ENCODE data around the gene CERK. TPM values are rescaled to one million over a fixed set of nuclear protein-coding genes. Genes with fewer than 3 reads are reported as not detected.

The CERK gene
- total RNA-seq, 4 donors from 2014 or later: 14.6 to 34.0 (median 26.6) TPM

- intact Hi-C loops (cut with DNase I): no loop called here
- no peak for DNase-seq
Measured at GRCh38 chr22:46690146-46690545, 47.9 kb downstream of the CERK start.

GRCh38 chr22:46688949-46689348, 49.1 kb downstream of the CERK start:
- H3K9me3 ChIP-seq: no peaks in the 10 kb centered on the region
- H3K36me3 ChIP-seq: peaks cover 1 to 92% (median 43%) of the 10 kb centered on the region in 3 donors
- no peak overlapping the region for H3K4me3 ChIP-seq
- H3K27ac ChIP-seq: no peak overlapping the region
- intact Hi-C loops (cut with DNase I): no loop called here
- DNase-seq: no peak
- H3K27me3 ChIP-seq: no peaks in the 10 kb centered on the region
- peaks cover 11 to 51% (median 27%) of the 10 kb centered on the region in 3 donors for H3K4me1 ChIP-seq
- 38 to 63% methylated on average over 11 of the region's 11 CpGs for WGBS, 2 donors
- TF ChIP-seq POLR2A (IDR thresholded peaks at IDR 0.05): no peak
- TF ChIP-seq CTCF (IDR thresholded peaks at IDR 0.05): no peak

More at GRCh38 chr22:46690146-46690545, 47.9 kb downstream of the CERK start:
- no peaks in the 10 kb centered on the region for H3K27me3 ChIP-seq
- H3K27ac ChIP-seq: no peak overlapping the region
- TF ChIP-seq CTCF (IDR thresholded peaks at IDR 0.05): no peak
- no peak for TF ChIP-seq POLR2A (IDR thresholded peaks at IDR 0.05)
- H3K4me1 ChIP-seq: peaks cover 11 to 39% (median 21%) of the 10 kb centered on the region in 3 donors
- WGBS, 2 donors: 94 to 96% methylated on average over 20 of the region's 20 CpGs
- H3K4me3 ChIP-seq: no peak overlapping the region
- H3K9me3 ChIP-seq: no peaks in the 10 kb centered on the region
- peaks cover 13 to 100% (median 54%) of the 10 kb centered on the region in 3 donors for H3K36me3 ChIP-seq

GRCh38 chr22:46687460-46687859, 50.6 kb downstream of the CERK start:
- no peak overlapping the region for H3K27ac ChIP-seq
- no peak for TF ChIP-seq POLR2A (IDR thresholded peaks at IDR 0.05)
- no peak for TF ChIP-seq CTCF (IDR thresholded peaks at IDR 0.05)
- H3K36me3 ChIP-seq: peaks cover 0 to 85% (median 42%) of the 10 kb centered on the region in 3 donors

GRCh38 chr22:46687048-46687444, 51.0 kb downstream of the CERK start:
- 70 to 79% methylated on average over 5 to 10 of the region's 15 CpGs for WGBS, 2 donors
- Histone ChIP-seq H3K27me3 (no peaks in the 10 kb centered on the region), H3K4me1 (peaks cover 11 to 56% (median 27%) of the 10 kb centered on the region in 3 donors), H3K9me3 (no peaks in the 10 kb centered on the region), H3K36me3 (peaks cover 0 to 81% (median 38%) of the 10 kb centered on the region in 3 donors), H3K4me3 (no peak overlapping the region), H3K27ac (no peak overlapping the region)
- no peak for TF ChIP-seq POLR2A (IDR thresholded peaks at IDR 0.05)
- intact Hi-C loops (cut with DNase I): no loop called here
- no peak for DNase-seq

More at GRCh38 chr22:46687460-46687859, 50.6 kb downstream of the CERK start:
- Histone ChIP-seq H3K27me3 (no peaks in the 10 kb centered on the region), H3K9me3 (no peaks in the 10 kb centered on the region), H3K4me3 (no peak overlapping the region), H3K4me1 (peaks cover 11 to 56% (median 27%) of the 10 kb centered on the region in 3 donors)
- WGBS, 2 donors: 56 to 85% methylated on average over 4 to 9 of the region's 15 CpGs
- intact Hi-C loops (cut with DNase I): no loop called here
- no peak for DNase-seq

- 73 to 86% methylated on average over 20 to 25 of the region's 33 CpGs for WGBS, 2 donors
- no peak for DNase-seq
- peaks cover 11 to 56% (median 27%) of the 10 kb centered on the region in 3 donors for H3K4me1 ChIP-seq
- no peaks in the 10 kb centered on the region for H3K27me3 ChIP-seq
- H3K36me3 ChIP-seq: peaks cover 0 to 75% (median 32%) of the 10 kb centered on the region in 3 donors
- no peaks in the 10 kb centered on the region for H3K9me3 ChIP-seq
- H3K4me3 ChIP-seq: no peak overlapping the region
- TF ChIP-seq CTCF (IDR thresholded peaks at IDR 0.05) (no peak), POLR2A (IDR thresholded peaks at IDR 0.05) (no peak)
- intact Hi-C loops (cut with DNase I): no loop called here
- peak overlapping the region in 3 of 4 donors; percentile 39 to 68 (median 64) for H3K27ac ChIP-seq
Measured at GRCh38 chr22:46686221-46687047, 51.6 kb downstream of the CERK start.

Measured in esophagus squamous epithelium (tissue), 5 donors.